MCF 10A (cell line): ENCODE results near the gene SPATA6L. TPM values are rescaled to one million over a fixed set of nuclear protein-coding genes. Genes with fewer than 3 reads are reported as not detected.

Source experiments
- BruUV-seq: library from RNA; stranded (reverse); fragments of 400-500 nt; replicated peaks from 2 replicates; lab custom pipeline; 2021; lab: Mats Ljungman, UMichigan
- CTCF ChIA-PET: fragments of 300-600 bp; sonication (Branson Sonifier 250); formaldehyde crosslinking; extraction: SDS; loops from one replicate; lab custom pipeline; 2021; ENCODE audit warnings: antibody characterized with exemption, inconsistent platforms; lab: Yijun Ruan, JAX
- POLR2A ChIA-PET: fragments of 300-600, 350-650 bp; sonication (Branson Sonifier 250); formaldehyde crosslinking; extraction: SDS; loops from one replicate; lab custom pipeline; 2020; ENCODE audit warnings: antibody characterized with exemption, inconsistent platforms; lab: Yijun Ruan, JAX
- DNase-seq: peaks from one replicate; pipeline ENCODE4 v3.0.0-alpha.2; 2018; ENCODE audit not compliant: unreplicated experiment
- H3K27ac Mint-ChIP-seq: one replicate; pipeline ENCODE4 v1.8.0; 2022; ENCODE audit warnings: mild to moderate bottlenecking, low read depth, mixed read lengths; ENCODE audit not compliant: unreplicated experiment
- H3K27me3 Mint-ChIP-seq: one replicate; pipeline ENCODE4 v1.8.0; 2022; ENCODE audit warnings: mixed read lengths; ENCODE audit not compliant: insufficient read depth, unreplicated experiment
- H3K36me3 Mint-ChIP-seq: one replicate; pipeline ENCODE4 v1.8.0; 2022; ENCODE audit warnings: mild to moderate bottlenecking, moderate library complexity, mixed read lengths; ENCODE audit not compliant: insufficient read depth, unreplicated experiment
- H3K4me1 Mint-ChIP-seq: one replicate; pipeline ENCODE4 v1.8.0; 2022; ENCODE audit warnings: mixed read lengths; ENCODE audit not compliant: insufficient read depth, unreplicated experiment
- H3K4me3 Mint-ChIP-seq: one replicate; pipeline ENCODE4 v1.8.0; 2022; ENCODE audit warnings: mild to moderate bottlenecking, moderate library complexity, mixed read lengths; ENCODE audit not compliant: unreplicated experiment
- H3K9me3 Mint-ChIP-seq: one replicate; pipeline ENCODE4 v1.8.0; 2022; ENCODE audit warnings: mixed read lengths; ENCODE audit not compliant: unreplicated experiment
- intact Hi-C: fragments of 100-400 bp; cut with micrococcal nuclease; formaldehyde crosslinking; loops from 2 replicates; pipeline ENCODE4 v1.14.1; 2022
- total RNA-seq: library from RNA; stranded (reverse); gene quantifications from 2 replicates; pipeline ENCODE4 v1.2.3, GENCODE V29; 2022
- TF ChIP-seq, protein P1 (sequence below): fragments of 200-600 bp; IDR thresholded peaks from one replicate; pipeline ENCODE4 v1.8.0; 2022; ENCODE audit warnings: antibody characterized with exemption, mild to moderate bottlenecking; ENCODE audit not compliant: unreplicated experiment

The SPATA6L gene
- total RNA-seq, 1 experiment from 2014 or later = 5.5 TPM

DNA sequence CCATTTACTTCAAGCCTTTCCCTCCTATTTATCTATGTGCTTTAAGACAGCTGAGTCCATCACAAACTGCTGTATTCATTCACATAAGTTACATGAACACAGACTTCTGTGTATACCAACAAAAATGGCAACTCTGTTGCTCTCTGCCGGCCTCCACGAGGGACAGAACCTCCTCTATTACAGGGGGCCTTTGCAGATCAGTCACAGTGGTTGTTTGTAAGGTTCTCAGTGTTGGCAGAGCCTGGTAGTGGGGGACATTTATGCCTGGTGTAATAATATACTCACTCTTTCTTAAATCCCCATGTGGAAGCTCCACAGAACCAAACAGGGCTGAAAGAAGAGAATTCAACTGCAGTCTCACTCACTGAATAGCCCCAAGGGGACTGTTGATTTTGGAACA lies 99.5 kb downstream of the SPATA6L start:
- H3K9me3 Mint-ChIP-seq = no peaks in the 10 kb centered on the region

DNA sequence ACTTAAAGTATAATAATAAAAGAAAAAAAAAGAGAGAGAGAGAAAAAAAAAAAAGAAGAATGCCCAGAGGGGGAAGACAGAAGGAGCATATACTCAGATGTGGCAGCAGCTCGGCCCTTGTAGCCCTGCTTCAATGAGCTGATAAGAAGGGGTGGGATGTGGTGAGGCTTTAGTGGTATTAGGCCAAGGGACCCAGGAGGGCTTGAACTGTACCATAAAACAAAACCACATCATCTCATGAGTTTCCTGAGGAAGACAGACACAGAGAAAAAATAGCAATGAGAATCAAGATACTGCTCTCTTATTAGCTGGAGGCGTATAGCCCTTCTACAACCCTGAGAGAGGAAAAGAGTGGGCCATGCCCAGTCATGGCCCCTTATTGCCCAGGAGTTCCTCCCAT lies 103.2 kb downstream of the SPATA6L start:
- no TSS peak for BruUV-seq
- Mint-ChIP-seq H3K4me1 (no peaks in the 10 kb centered on the region), H3K27ac (no peak overlapping the region), H3K4me3 (no peak overlapping the region), H3K27me3 (no peaks in the 10 kb centered on the region), H3K9me3 (no peaks in the 10 kb centered on the region), H3K36me3 (no peaks in the 10 kb centered on the region)
- CTCF ChIA-PET = no interaction called here
- no peak for DNase-seq
- POLR2A ChIA-PET = interaction anchor here (0.6 kb wide), 1 partner anchor 116 kb away, joined by 3 read pairs; the partner anchor contains the start of gene CDC37L1
- intact Hi-C loops = no loop called here
- TF ChIP-seq, protein P1, sequence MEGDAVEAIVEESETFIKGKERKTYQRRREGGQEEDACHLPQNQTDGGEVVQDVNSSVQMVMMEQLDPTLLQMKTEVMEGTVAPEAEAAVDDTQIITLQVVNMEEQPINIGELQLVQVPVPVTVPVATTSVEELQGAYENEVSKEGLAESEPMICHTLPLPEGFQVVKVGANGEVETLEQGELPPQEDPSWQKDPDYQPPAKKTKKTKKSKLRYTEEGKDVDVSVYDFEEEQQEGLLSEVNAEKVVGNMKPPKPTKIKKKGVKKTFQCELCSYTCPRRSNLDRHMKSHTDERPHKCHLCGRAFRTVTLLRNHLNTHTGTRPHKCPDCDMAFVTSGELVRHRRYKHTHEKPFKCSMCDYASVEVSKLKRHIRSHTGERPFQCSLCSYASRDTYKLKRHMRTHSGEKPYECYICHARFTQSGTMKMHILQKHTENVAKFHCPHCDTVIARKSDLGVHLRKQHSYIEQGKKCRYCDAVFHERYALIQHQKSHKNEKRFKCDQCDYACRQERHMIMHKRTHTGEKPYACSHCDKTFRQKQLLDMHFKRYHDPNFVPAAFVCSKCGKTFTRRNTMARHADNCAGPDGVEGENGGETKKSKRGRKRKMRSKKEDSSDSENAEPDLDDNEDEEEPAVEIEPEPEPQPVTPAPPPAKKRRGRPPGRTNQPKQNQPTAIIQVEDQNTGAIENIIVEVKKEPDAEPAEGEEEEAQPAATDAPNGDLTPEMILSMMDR = no peak

More for the DNA sequence above, 99.5 kb downstream of the SPATA6L start:
- CTCF ChIA-PET = interaction anchor here (0.6 to 0.7 kb wide), 3 partner anchors 71 to 882 kb away, joined by 3 read pairs; no protein-coding TSS in a partner anchor
- POLR2A ChIA-PET = no interaction called here
- intact Hi-C loops = no loop called here
- no peak for DNase-seq
- TF ChIP-seq, protein P1 = no peak
- Mint-ChIP-seq H3K36me3 (no peaks in the 10 kb centered on the region), H3K27ac (no peak overlapping the region), H3K4me3 (no peak overlapping the region), H3K27me3 (no peaks in the 10 kb centered on the region), H3K4me1 (no peaks in the 10 kb centered on the region)
- BruUV-seq = no TSS peak

DNA sequence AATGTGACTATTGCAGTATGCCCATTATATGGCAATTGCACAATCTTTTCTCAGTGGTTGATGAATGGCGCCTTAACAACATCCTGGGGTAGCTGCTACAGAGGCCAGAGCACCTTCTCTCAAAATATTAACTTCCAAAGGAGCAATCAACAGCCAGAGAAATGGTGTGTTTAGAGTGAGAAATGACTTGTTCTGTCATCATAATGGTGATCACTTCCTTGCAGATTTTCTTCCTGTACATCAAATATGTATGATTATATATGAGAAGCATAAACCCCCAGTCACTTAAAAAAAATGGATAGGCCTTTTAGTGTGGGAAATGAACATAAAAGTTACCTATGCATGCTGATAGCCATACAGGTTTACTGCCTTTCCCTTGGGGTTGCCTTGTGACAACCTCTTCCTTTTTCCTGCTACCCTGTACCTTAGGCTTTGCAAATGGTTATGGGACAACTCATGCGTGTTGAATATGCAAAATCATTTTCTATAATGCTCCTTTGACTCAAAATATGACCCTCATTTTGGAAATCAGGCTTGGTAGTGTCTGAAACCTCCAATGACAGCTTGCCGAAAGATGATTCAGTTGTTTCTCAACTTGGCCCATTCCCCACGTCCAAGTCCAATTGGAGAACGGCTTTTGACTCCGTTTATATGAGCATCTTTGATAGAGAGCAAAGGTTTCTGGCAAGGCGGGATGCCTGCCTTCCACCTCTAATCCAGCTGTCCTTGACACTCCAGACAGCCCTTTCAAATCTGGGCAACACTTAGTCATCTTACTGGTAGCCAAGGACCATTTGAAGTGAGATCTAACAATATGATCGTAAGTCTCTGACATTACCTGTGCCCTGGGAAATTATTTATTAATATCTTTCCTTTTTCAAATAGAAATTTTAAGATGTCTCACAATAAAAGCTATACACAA lies 106.8 kb downstream of the SPATA6L start:
- H3K4me3 Mint-ChIP-seq = no peak overlapping the region
- no peaks in the 10 kb centered on the region for H3K4me1 Mint-ChIP-seq
- H3K27ac Mint-ChIP-seq = no peak overlapping the region
- POLR2A ChIA-PET = no interaction called here
- no TSS peak for BruUV-seq
- no peaks in the 10 kb centered on the region for H3K36me3 Mint-ChIP-seq
- CTCF ChIA-PET = interaction anchor here (0.5 to 0.6 kb wide), 2 partner anchors 97 to 1574 kb away, joined by 3 to 4 read pairs; no protein-coding TSS in a partner anchor
- TF ChIP-seq, protein P1 = no peak
- DNase-seq = no peak
- no peaks in the 10 kb centered on the region for H3K9me3 Mint-ChIP-seq
- no peaks in the 10 kb centered on the region for H3K27me3 Mint-ChIP-seq
- intact Hi-C loops = no loop called here

DNA sequence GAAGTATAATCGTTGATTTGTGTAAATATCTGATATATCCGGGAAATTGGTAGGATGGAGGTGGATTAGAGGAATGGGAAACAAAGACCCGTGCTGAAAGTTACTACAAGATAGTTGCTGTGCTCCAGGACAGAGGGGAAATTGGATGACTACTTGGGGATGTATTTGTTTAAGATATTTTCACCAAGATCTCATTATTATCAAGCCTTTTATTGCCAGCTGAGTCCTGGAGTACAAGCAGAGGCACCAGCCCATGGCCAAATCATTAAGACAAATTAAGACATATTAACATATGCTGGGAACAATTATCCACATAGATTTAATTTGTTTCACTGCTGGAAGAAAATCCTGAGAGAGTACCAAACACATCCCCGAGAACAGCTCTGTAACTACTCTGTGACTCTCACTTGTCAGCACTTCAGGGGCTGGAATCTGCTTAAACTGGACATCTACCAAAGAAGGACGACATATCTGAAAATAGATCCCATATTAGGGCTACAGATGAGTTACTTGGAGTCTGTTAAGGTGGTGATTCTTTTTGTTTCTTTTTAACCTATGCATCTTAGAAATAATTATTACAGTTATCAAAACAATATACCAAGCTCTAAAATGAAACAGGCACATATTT lies 107.8 kb downstream of the SPATA6L start:
- ChIA-PET CTCF (interaction anchor here (0.6 kb wide), 1 partner anchor 353 kb away, joined by 4 read pairs; no protein-coding TSS in a partner anchor), POLR2A (no interaction called here)
- H3K4me3 Mint-ChIP-seq = no peak overlapping the region
- no peaks in the 10 kb centered on the region for H3K4me1 Mint-ChIP-seq
- H3K27me3 Mint-ChIP-seq = no peaks in the 10 kb centered on the region
- DNase-seq = no peak
- TF ChIP-seq, protein P1 = no peak
- H3K36me3 Mint-ChIP-seq = no peaks in the 10 kb centered on the region
- intact Hi-C loops = no loop called here
- H3K27ac Mint-ChIP-seq = no peak overlapping the region
- H3K9me3 Mint-ChIP-seq = no peaks in the 10 kb centered on the region
- no TSS peak for BruUV-seq
